GM11168 (cell line): ENCODE data around the gene FLNA.

ENCODE experiments used
- in situ Hi-C: fragments of 300-500 bp; cut with MboI; formaldehyde crosslinking; loops from one replicate; pipeline ENCODE4 v1.12.0; 2022; ENCODE audit warnings: low sequenced_read_pairs; ENCODE audit not compliant: unreplicated experiment

FLNA gene

DNA sequence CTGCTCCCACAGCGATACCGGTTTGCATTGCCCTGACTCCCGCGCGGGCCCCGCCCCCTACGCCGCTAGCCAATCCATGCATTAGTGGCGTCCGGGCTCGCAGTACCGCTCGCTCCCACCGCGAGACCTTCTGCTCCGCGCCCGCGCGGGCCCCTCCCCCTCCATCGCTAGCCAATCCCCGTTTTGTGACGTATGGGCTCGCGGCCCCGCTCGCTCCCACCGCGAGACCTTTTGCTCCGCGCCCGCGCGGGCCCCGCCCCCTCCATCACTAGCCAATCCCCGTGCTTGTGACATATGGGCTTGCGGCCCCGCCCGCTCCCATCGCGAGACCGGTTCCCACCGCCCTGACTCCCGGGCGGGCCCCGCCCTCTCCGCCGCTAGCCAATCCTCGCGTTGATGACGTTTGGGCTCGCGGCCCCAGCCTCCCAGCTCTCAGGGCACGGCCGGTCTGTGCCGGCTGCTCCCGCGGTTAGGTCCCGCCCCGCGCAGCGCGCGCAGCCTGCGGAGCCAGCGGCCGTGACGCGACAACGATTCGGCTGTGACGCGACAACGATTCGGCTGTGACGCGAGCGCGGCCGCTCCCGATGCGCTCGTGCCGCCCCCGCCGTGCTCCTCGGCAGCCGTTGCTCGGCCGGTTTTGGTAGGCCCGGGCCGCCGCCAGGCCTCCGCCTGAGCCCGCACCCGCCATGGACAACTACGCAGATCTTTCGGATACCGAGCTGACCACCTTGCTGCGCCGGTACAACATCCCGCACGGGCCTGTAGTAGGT is 4.5 kb upstream of the FLNA start, which contains the start of gene EMD:
Gene EMD (plus strand): TSS at position 497 of the 770 bp plus-strand sequence. CDS start 190 bp downstream, at position 687.
- in situ Hi-C loops = no loop called here

- in situ Hi-C loops = no loop called here
These were observed 3.8 kb upstream of the FLNA start for GRCh38 chrX:154378059-154378798.

DNA sequence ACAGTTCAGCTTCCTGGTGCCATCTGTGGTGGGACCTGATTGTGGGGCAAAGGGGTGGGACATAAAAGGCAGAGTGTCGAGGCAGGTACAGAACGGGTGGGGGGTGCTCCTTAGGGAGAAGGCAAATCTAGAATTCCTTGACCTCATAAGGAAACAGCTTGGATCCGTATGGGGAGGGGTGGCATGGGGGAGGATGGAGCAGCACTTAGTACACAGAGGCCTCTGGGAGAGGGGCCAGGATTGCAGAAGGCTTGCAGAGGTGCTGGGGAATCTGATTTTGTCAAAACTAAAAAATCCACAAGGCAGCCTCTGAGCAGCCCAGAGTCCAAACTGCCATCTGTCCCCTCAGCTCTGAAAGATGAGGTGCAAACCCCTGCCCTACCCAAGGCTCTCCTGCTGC is 2.3 kb upstream of the FLNA start:
- in situ Hi-C loops = no loop called here

- in situ Hi-C loops = no loop called here
These were observed 696 bp upstream of the FLNA start for GRCh38 chrX:154375156-154375504.

GRCh38 chrX:154373340-154374306 is 811 bp downstream of the FLNA start:
- in situ Hi-C loops = no loop called here

GRCh38 chrX:154372612-154373022 is 1.8 kb downstream of the FLNA start:
- in situ Hi-C loops = no loop called here

GRCh38 chrX:154371789-154372300 is 2.6 kb downstream of the FLNA start:
- in situ Hi-C loops = no loop called here

DNA sequence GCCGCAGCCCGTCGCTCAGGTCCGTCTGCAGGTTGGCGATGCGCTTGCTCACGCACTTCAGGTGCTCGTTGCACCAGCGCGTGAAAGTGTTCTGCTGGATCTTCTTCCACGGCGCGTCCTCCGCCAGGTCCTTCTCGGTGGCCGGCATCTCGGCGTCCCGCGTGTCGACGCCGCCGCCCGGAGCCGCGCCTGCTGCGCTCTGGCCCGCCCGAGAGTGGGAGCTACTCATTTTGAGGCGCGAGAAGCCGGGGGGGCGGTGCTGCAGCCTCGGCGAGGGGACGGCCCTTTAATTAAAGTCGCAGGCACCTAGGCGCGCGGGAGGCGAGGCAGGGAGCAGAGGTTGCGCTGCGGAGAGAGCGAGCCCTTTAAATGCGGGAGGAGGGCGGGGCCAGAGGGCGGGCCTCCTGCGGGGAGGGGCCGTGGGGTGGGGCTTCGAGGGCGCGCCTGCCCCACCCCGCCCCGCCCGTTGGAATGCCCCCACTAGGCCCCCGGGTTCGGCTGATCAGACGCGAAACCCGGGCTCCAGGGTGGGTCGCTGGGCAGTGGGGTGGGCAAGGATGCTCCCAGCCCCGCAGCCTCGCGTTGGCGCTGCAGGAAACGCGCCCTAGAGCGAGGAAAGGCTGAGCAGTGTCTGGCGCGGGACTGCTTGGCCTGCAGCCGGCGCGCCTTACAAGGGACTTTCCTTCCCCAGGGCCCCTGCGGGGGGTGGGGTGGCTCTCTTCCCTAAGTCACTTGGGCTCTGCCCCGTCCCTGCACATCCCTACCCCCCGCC is 3.2 kb downstream of the FLNA start:
- in situ Hi-C loops = no loop called here

- in situ Hi-C loops = no loop called here
These were observed 4.0 kb downstream of the FLNA start for GRCh38 chrX:154370300-154371016.

- in situ Hi-C loops = no loop called here
These were observed 4.8 kb downstream of the FLNA start for GRCh38 chrX:154369449-154370299.

GRCh38 chrX:154368630-154369448 is 5.6 kb downstream of the FLNA start:
- in situ Hi-C loops = no loop called here

- in situ Hi-C loops = no loop called here
These were observed 6.7 kb downstream of the FLNA start for GRCh38 chrX:154367474-154368308.

- in situ Hi-C loops = no loop called here
These were observed 7.8 kb downstream of the FLNA start for GRCh38 chrX:154366666-154367055.

GRCh38 chrX:154365997-154366665 is 8.3 kb downstream of the FLNA start:
- in situ Hi-C loops = no loop called here

- in situ Hi-C loops = no loop called here
These were observed 9.3 kb downstream of the FLNA start for GRCh38 chrX:154365052-154365600.
